Gastrocnemius medialis (tissue), 4 donors: Measurements from ENCODE around the gene RETREG3. TPM values are rescaled to one million over a fixed set of nuclear protein-coding genes. Genes with fewer than 3 reads are reported as not detected.

Experiments used
- ATAC-seq, 2 donors: fragments of 150-250 bp; one replicate each; pipeline ENCODE4 v1.9.1; 2016
- DNase-seq, 2 donors: peaks; one replicate each; pipeline ENCODE4 v3.0.0-alpha.2; 2019
- H3K27ac ChIP-seq, 4 donors: fragments of 200-600 bp; sonication (generic); 1 replicate in 1 of 4; 2 replicates in 3 of 4; pipeline ENCODE4 v1.5.1; 2016 to 2018; ENCODE audit warnings: mild to moderate bottlenecking in 2 of 4, moderate library complexity in 1 of 4
- H3K27me3 ChIP-seq, 3 donors: fragments of 200-600 bp; sonication (generic) in 2 of 3; 1 replicate in 1 of 3; 2 replicates in 2 of 3; pipeline versions ENCODE4 v1.5.1 to v1.6.0; 2016 to 2019; ENCODE audit warnings: mild to moderate bottlenecking in 1 of 3, moderate library complexity in 1 of 3
- H3K36me3 ChIP-seq, 2 donors: fragments of 200-600 bp; sonication (generic) in 1 of 2; one replicate each; pipeline ENCODE4 v1.5.1; 2017 to 2018
- H3K4me1 ChIP-seq, 2 donors: fragments of 200-600 bp; sonication (generic) in 1 of 2; one replicate each; pipeline ENCODE4 v1.5.1; 2016 to 2017; ENCODE audit warnings: mild to moderate bottlenecking in 2 of 2
- H3K4me3 ChIP-seq, 4 donors: fragments of 200-600 bp; sonication (generic) in 3 of 4; 1 replicate in 1 of 4; 2 replicates in 3 of 4; pipeline ENCODE4 v1.5.1; 2016 to 2019; ENCODE audit warnings: mild to moderate bottlenecking in 2 of 4
- H3K9me3 ChIP-seq, 3 donors: fragments of 200-600 bp; sonication (generic) in 2 of 3; 1 replicate in 1 of 3; 2 replicates in 2 of 3; pipeline ENCODE4 v1.5.1; 2016 to 2019
- POLR2A ChIP-seq, 2 donors: fragments of 450-650 bp; IDR thresholded peaks; one replicate each; pipeline ENCODE4 v1.6.1; 2017; ENCODE audit warnings: antibody characterized with exemption in 2 of 2, mild to moderate bottlenecking in 2 of 2, moderate library complexity in 2 of 2
- in situ Hi-C, 4 donors: fragments of 200-750 bp; cut with MboI; loops; one replicate each; pipeline versions ENCODE4 v1.15.0 to v1.8.0; 2017; ENCODE audit warnings: low sequenced_read_pairs in 4 of 4
- intact Hi-C: fragments of 100-400 bp; cut with DNase I; formaldehyde crosslinking; loops from one replicate; pipeline ENCODE4 v1.15.1; 2023; ENCODE audit warnings: low total_unique reads
- total RNA-seq, 4 donors: library from RNA; depleted of rRNA; stranded (reverse); fragments of >200 nt; gene quantifications; one replicate each; pipeline versions ENCODE4 v1.1.0 to v1.2.3, GENCODE V29; 2016
- TF ChIP-seq, protein P1 (sequence below), 5 experiments: fragments of 450-650 bp in 3 of 5; fragments of 200-600 bp in 2 of 5; sonication (generic) in 2 of 5; IDR thresholded peaks in 4 of 5; conservative IDR thresholded peaks in 1 of 5; 1 replicate in 4 of 5; 2 replicates in 1 of 5; pipeline ENCODE4 v1.5.1; 2016 to 2019; ENCODE audit warnings: antibody characterized with exemption in 5 of 5, mild to moderate bottlenecking in 3 of 5, moderate library complexity in 3 of 5

RETREG3 gene
- total RNA-seq, 4 donors from 2014 or later = 50.7 to 65.5 (median 60.5) TPM

DNA sequence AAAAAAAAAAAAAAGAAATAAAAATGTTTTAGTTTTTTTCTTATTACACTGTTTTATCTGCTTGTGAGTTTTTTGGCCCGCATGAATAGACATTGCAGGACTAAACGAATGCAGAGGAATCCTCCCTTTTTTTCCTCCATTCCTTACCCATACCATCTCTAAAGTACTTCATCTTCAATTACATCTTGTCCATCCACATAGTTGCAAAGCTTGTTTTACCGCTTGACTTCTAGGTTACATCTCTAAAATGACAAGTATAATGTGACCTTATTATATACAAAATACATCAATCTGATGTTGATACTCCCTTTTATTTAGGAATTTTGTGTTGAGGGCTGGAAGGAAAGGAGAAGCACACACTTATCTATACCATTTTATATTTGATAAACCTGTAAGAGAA lies 12.8 kb downstream of the RETREG3 start:
- intact Hi-C loops = no loop called here
- no peak for TF ChIP-seq POLR2A (IDR thresholded peaks at IDR 0.05)
- H3K36me3 ChIP-seq = peaks cover 0 to 9% of the 10 kb centered on the region in 2 donors
- no peak overlapping the region for H3K27ac ChIP-seq
- no peak for ATAC-seq
- H3K4me3 ChIP-seq = no peak overlapping the region
- H3K9me3 ChIP-seq = no peaks in the 10 kb centered on the region
- in situ Hi-C loops = loop anchor here in 2 of 4 donors (25.0 kb wide), 2 partner anchors 91 to 166 kb away; partner anchors contain the start of genes CCR10 (in 2 of the 2), CNTNAP1 (in 2 of the 2), PLEKHH3 (in 2 of the 2) and RAMP2 (in 1 of the 2)
- peaks cover 15 to 20% of the 10 kb centered on the region in 2 donors for H3K4me1 ChIP-seq
- no peak for DNase-seq
- H3K27me3 ChIP-seq = no peaks in the 10 kb centered on the region

DNA sequence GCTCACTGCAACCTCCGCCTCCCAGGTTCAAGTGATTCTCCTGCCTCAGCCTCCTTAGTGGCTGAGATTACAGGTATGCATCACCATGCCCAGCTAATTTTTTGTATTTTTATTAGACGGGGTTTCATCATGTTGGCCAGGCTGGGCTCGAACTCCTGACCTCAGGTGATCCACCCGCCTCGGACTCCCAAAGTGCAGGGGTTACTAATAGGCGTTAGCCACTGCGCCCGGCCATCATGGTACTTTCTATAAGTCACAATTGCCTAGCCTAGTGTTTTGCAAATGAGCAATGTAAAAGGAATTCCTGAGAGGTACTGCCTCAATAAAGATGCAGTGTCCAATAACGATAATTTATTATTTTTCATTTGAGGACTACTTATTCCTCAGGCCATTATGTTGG lies 17.8 kb downstream of the RETREG3 start:
- no peak for DNase-seq
- no peak overlapping the region for H3K27ac ChIP-seq
- no peak for ATAC-seq
- TF ChIP-seq, protein P1, sequence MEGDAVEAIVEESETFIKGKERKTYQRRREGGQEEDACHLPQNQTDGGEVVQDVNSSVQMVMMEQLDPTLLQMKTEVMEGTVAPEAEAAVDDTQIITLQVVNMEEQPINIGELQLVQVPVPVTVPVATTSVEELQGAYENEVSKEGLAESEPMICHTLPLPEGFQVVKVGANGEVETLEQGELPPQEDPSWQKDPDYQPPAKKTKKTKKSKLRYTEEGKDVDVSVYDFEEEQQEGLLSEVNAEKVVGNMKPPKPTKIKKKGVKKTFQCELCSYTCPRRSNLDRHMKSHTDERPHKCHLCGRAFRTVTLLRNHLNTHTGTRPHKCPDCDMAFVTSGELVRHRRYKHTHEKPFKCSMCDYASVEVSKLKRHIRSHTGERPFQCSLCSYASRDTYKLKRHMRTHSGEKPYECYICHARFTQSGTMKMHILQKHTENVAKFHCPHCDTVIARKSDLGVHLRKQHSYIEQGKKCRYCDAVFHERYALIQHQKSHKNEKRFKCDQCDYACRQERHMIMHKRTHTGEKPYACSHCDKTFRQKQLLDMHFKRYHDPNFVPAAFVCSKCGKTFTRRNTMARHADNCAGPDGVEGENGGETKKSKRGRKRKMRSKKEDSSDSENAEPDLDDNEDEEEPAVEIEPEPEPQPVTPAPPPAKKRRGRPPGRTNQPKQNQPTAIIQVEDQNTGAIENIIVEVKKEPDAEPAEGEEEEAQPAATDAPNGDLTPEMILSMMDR (IDR thresholded peaks at IDR 0.05 in 4 of 5, conservative IDR thresholded peaks at IDR 0.05 in 1 of 5) = no peak
- no peak for TF ChIP-seq POLR2A (IDR thresholded peaks at IDR 0.05)
- H3K4me3 ChIP-seq = no peak overlapping the region
- H3K27me3 ChIP-seq = no peaks in the 10 kb centered on the region
- peaks cover 14 to 17% of the 10 kb centered on the region in 2 donors for H3K4me1 ChIP-seq
- H3K9me3 ChIP-seq = no peaks in the 10 kb centered on the region
- H3K36me3 ChIP-seq = peaks cover 0 to 55% of the 10 kb centered on the region in 2 donors
- intact Hi-C loops = no loop called here
- in situ Hi-C loops = loop anchor here in 2 of 4 donors (25.0 kb wide), 2 partner anchors 96 to 171 kb away; partner anchors contain the start of genes CCR10 (in 2 of the 2), CNTNAP1 (in 2 of the 2), PLEKHH3 (in 2 of the 2) and RAMP2 (in 1 of the 2)

DNA sequence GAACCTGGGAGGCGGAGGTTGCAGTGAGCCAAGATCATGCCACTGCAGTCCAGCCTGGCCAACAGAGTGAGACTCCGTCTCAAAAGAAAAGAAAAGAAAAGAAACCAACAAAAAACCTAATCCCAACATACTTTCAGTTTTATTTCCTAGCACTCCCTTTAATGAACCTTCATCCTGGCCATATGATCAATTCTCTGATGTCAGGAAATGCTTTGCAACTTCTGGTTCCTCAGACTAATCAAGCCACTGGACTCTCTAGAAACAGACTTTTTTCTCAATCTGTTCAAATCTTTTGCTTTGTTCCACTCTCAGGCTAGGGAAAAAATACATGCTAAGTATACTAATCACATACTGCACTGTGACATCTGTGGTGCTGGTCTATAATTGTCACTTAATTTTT lies 18.3 kb downstream of the RETREG3 start:
- ATAC-seq (no peak), DNase-seq (no peak)
- in situ Hi-C loops = loop anchor here in 2 of 4 donors (25.0 kb wide), 2 partner anchors 96 to 171 kb away; partner anchors contain the start of genes CCR10 (in 2 of the 2), CNTNAP1 (in 2 of the 2), PLEKHH3 (in 2 of the 2) and RAMP2 (in 1 of the 2)
- Histone ChIP-seq H3K4me1 (peaks cover 14 to 22% of the 10 kb centered on the region in 2 donors), H3K36me3 (peaks cover 0 to 60% of the 10 kb centered on the region in 2 donors), H3K4me3 (no peak overlapping the region), H3K27ac (no peak overlapping the region), H3K27me3 (no peaks in the 10 kb centered on the region), H3K9me3 (no peaks in the 10 kb centered on the region)
- no peak for TF ChIP-seq POLR2A (IDR thresholded peaks at IDR 0.05)
- TF ChIP-seq, protein P1 (IDR thresholded peaks at IDR 0.05 in 4 of 5, conservative IDR thresholded peaks at IDR 0.05 in 1 of 5) = no peak
- intact Hi-C loops = no loop called here

DNA sequence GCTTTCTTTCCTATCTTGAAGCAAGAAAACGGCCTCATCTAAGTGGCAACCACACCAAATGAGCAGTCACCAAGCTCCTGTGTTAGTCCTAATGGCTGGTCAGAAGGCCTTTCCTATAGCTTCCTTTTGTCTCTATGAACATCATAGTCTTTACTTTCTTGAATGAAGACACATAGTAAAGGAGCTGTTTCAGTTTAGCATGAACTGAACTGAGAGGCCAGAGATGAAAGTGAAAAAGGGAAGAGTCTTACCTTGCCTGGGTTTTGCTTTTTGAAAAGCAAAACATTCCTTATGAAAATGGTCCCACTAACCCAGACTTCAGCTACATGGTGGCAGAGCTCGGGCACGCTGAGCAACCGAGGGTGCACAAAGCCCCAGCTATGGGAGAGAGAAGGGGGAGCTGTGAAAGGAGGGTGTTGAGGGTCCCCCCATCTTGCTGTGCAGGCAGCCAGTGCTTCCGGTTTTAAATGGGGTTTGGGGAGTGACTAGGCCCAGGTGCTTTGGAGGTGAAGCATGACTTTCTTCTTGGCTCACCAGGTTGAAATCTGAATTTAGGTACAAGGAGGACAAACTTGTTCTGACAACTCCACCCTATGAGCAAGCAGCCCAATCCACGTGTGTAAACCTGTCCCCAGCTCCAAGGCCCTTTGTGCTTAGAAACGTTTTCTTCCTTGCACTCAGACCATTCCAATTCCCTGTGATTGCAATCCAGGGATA lies 22.5 kb downstream of the RETREG3 start:
- no peaks in the 10 kb centered on the region for H3K27me3 ChIP-seq
- DNase-seq (no peak), ATAC-seq (peak in 1 of 2 donors; percentile 19)
- TF ChIP-seq, protein P1 (IDR thresholded peaks at IDR 0.05 in 4 of 5, conservative IDR thresholded peaks at IDR 0.05 in 1 of 5) = no peak
- TF ChIP-seq POLR2A (IDR thresholded peaks at IDR 0.05) = no peak
- H3K27ac ChIP-seq = peak overlapping the region in 3 of 4 donors; percentile 13 to 61 (median 59)
- H3K9me3 ChIP-seq = no peaks in the 10 kb centered on the region
- intact Hi-C loops = no loop called here
- in situ Hi-C loops = loop anchor here (10.0 to 25.0 kb wide), 4 partner anchors 98 to 178 kb away; partner anchors contain the start of genes CCR10 (in 3 of the 4), CNTNAP1 (in 3 of the 4), PLEKHH3 (in 2 of the 4) and RAMP2 (in 2 of the 4)
- H3K4me3 ChIP-seq = no peak overlapping the region
- H3K4me1 ChIP-seq = peaks cover 14 to 29% of the 10 kb centered on the region in 2 donors
- H3K36me3 ChIP-seq = peaks cover 0 to 97% of the 10 kb centered on the region in 2 donors

DNA sequence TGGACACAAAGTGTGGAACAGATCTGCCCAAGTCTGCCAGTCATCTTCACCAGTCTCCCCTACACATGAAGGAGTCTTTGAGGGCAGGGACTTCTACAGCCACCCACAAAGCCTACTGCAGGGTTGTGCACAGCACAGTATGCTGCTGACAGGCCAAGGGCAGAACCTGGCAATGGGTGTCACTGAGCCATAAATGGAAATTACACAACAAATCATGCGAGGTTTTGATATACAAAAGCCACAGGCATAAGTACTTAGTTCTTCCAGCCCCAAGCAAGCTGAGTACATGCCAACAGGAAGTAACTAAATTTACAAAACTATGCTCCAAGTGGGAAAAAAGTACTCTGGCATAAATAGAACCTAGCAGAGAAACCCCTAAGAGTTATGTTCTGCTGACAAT lies 23.8 kb downstream of the RETREG3 start:
- Histone ChIP-seq H3K27me3 (no peaks in the 10 kb centered on the region), H3K9me3 (no peaks in the 10 kb centered on the region), H3K4me3 (no peak overlapping the region), H3K4me1 (peaks cover 14 to 29% of the 10 kb centered on the region in 2 donors), H3K36me3 (peaks cover 0 to 97% of the 10 kb centered on the region in 2 donors), H3K27ac (peak overlapping the region in 3 of 4 donors; percentile 4 to 61 (median 46))
- intact Hi-C loops (no loop called here), in situ Hi-C loops (loop anchor here (10.0 to 25.0 kb wide), 4 partner anchors 99 to 179 kb away; partner anchors contain the start of genes CCR10 (in 3 of the 4), CNTNAP1 (in 3 of the 4), PLEKHH3 (in 2 of the 4) and RAMP2 (in 2 of the 4))
- ATAC-seq (peak in 1 of 2 donors; percentile 32), DNase-seq (no peak)
- TF ChIP-seq, protein P1 (IDR thresholded peaks at IDR 0.05 in 4 of 5, conservative IDR thresholded peaks at IDR 0.05 in 1 of 5) = no peak
- TF ChIP-seq POLR2A (IDR thresholded peaks at IDR 0.05) = no peak
